Measurements from ENCODE around the gene DEFB108B.
"Not testable (repeated sequence)": the region's sequence is repeated elsewhere in the genome, so short reads cannot be mapped to it uniquely, and the experiment has no call there.

DEFB108B gene

DNA sequence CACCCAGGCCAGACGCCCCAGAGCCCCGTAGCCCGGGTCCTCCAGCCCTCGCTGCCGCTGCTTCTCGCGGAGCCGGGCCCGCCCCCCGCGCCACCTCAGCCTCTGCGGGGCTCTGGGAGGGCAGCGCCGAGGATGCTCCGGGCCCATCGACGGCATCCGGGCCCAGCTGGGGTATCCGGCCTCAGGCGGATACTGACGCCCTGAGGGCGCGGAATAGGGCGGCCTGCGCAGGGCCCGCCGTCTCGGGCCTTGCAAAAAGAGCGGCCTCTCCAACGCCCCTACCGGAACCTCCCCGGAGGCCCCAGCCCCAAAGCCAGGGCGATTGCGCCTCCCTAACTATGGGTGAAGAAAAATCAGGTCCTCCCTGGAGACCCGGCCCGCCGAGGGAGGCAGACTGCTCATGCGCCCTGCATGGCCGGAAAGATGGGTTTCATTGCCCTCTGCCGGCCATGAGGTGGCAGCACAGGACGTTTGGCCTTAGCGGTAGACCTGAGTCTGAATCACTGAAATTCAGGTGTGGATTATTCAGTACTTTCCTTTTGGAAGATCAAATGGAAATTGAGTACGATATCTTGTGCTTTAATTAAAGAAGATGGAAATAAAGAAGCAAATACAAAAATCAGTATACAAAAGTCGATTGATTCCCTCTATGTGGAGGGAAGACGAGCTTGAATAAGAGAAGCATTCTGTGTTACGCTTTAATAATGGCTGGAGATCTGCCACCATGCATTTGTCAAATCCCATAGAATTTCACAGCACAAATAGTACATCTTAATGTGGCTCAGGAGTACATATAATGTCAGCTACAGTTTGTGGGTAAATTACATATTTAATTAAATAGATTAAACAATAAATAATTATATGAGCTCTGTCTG is 19.3 kb upstream of the DEFB108B start:
- DNase-seq (ENCODE audit: low read depth in 2 of 2), result peak; percentile 70

DNA sequence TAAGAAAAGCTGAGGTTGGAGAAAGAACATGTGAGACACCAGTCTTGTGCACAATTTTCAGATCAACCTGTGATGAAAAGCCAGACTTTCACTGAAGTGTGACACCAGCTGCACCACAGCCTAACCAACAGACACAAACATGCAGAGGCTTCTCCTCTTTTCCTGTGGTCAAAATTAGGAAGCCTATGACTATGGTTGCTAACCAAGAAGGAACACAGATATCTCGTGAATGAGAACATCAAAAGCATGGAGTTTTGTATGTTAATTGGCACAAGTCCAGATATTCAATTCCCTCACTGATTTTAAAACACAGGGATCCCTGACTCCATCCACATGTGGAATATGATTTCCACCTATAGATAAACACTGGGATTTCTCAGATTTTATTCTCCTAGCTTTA is 11.5 kb upstream of the DEFB108B start:
- DNase-seq (ENCODE audit: low read depth in 2 of 2), result not testable (repeated sequence)

- DNase-seq (ENCODE audit: low read depth in 2 of 2), result not testable (repeated sequence)
Measured at GRCh38 chr11:71829247-71829646, 3.8 kb upstream of the DEFB108B start.

GRCh38 chr11:71829686-71830085 is 3.3 kb upstream of the DEFB108B start:
- DNase-seq (ENCODE audit: low read depth in 2 of 2), result not testable (repeated sequence)

GRCh38 chr11:71842720-71843119 is 9.7 kb downstream of the DEFB108B start:
- not testable (repeated sequence) for DNase-seq (ENCODE audit: low read depth in 2 of 2)

- not testable (repeated sequence) for DNase-seq (ENCODE audit: low read depth in 2 of 2)
Measured at GRCh38 chr11:71843355-71843754, 10.4 kb downstream of the DEFB108B start.

DNA sequence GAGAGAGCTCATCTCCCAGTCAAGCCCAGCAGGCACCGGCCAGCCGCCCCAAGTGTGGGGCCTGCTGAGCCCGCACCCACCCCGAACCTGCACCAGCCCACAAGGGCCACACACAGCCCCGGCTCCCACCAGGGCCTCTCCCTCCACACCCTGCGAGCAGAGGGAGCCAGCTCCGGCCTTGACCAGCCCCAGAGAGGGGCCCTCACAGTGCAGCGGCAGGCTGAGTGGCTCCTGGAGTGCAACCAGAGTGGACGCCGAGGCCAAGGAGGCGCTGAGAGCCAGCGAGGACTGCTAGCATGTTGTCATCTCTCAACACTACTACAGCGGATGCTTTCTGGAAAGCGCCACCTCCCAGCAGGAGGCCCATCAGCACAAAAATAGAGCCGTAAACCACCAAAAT is 10.9 kb downstream of the DEFB108B start:
- DNase-seq (ENCODE audit: low read depth in 2 of 2), result no peak

- not testable (repeated sequence) for DNase-seq (ENCODE audit: low read depth in 2 of 2)
Measured at GRCh38 chr11:71853895-71854294, 20.9 kb downstream of the DEFB108B start.

GRCh38 chr11:71855880-71856279 is 22.9 kb downstream of the DEFB108B start:
- not testable (repeated sequence) for DNase-seq (ENCODE audit: low read depth in 2 of 2)

- DNase-seq (ENCODE audit: low read depth in 2 of 2), result not testable (repeated sequence)
Measured at GRCh38 chr11:71860835-71861234, 27.8 kb downstream of the DEFB108B start.

- DNase-seq (ENCODE audit: low read depth in 2 of 2), result not testable (repeated sequence)
Measured at GRCh38 chr11:71863978-71864627, 31.1 kb downstream of the DEFB108B start.

DNA sequence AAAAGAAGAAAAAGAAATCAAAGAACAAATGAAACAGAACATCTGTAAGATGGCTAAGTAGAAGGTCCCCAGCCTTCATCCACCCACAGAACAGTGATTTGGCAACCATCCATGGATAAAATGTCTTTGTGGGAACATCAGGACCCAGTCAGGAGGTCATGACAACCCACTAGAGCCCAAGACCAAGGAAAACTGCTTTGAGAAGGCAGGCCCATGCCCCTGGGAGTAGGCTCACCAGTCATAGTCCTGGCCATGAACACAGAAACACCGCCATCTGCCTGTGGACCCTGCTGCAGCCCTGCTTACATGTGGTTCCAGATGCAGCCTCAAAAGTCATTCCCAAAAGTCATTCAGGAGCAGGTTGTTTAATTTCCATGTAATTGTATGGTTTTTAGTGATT is 34.2 kb downstream of the DEFB108B start:
- DNase-seq (ENCODE audit: low read depth in 2 of 2), result not testable (repeated sequence)

GRCh38 chr11:71869931-71870330 is 36.9 kb downstream of the DEFB108B start:
- DNase-seq (ENCODE audit: low read depth in 2 of 2), result peak in 1 of 2 donors; percentile 0

- not testable (repeated sequence) for DNase-seq (ENCODE audit: low read depth in 2 of 2)
Measured at GRCh38 chr11:71870661-71871060, 37.7 kb downstream of the DEFB108B start.

DNA sequence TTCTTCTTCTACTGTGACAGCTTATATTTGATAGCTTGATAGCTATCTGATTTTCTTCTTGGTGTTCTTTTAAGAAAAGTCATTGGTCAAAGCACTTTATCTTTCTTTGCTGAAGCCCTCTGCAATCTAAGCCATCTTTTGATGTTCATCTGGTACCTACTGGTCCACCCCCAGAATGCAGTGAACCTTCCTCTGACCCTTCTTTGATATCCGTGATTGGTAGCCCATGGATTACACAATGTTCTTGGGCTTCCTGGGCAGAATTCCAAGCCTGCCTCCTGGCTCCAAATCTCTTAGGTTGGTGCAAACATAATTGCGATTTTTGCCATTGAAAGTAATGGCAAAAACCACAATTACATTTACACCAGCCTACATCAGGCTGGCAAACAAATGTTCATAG is 43.3 kb downstream of the DEFB108B start:
- not testable (repeated sequence) for DNase-seq (ENCODE audit: low read depth in 2 of 2)

DNA sequence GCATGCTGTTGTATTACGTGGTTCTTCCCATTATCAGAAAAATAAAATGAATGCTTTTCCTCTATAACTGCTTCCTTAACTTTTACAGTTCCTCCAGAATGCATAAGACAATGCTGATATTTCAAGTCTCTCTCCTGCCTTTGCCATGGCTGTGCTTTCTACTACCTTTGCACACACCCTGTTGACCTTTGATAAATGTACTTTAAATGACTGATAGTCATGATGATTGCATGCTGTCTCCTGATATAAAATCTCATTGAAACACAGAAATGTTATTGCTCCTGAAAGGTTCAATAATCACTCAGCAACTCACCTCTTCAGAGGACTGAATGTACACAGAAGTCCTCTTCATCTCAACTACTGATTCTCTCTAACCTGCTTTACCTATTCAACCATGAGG is 45.1 kb downstream of the DEFB108B start, which contains the start of gene DEFB131B:
DEFB131B (plus strand) TSS at position 395 of the 400 bp plus-strand sequence; CDS start at position 395, 0 bp downstream.
- not testable (repeated sequence) for DNase-seq (ENCODE audit: low read depth in 2 of 2)

- not testable (repeated sequence) for DNase-seq (ENCODE audit: low read depth in 2 of 2)
Measured at GRCh38 chr11:71885806-71886205, 52.8 kb downstream of the DEFB108B start.

Measured in stimulated activated CD4-positive, alpha-beta T cell treated with anti-CD3 and anti-CD28 coated beads, Interleukin-15, amount 100 ng/mL, for 48 hours (primary cell).